Ascending aorta (tissue), 2 donors: ENCODE data around the gene B4GALT5. TPM values are rescaled to one million over a fixed set of nuclear protein-coding genes. Genes with fewer than 3 reads are reported as not detected.
A peak's percentile ranks its signal among the peaks of the same experiment; 100 is the strongest.

Source experiments
- DNase-seq, 2 donors: peaks; one replicate each; pipeline ENCODE4 v3.0.0-alpha.2; 2019; ENCODE audit warnings: low spot score in 2 of 2
- H3K27ac ChIP-seq, 2 donors: fragments of 200-600 bp; sonication (generic); one replicate each; pipeline ENCODE4 v1.5.1; 2016 to 2017; ENCODE audit warnings: mild to moderate bottlenecking in 1 of 2
- H3K27me3 ChIP-seq: fragments of 200-600 bp; sonication (generic); one replicate; pipeline ENCODE4 v1.5.1; 2017
- H3K36me3 ChIP-seq, 2 donors: fragments of 200-600 bp; sonication (generic); one replicate each; pipeline ENCODE4 v1.5.1; 2016
- H3K4me1 ChIP-seq, 2 donors: fragments of 200-600 bp; sonication (generic); one replicate each; pipeline ENCODE4 v1.5.1; 2016 to 2017; ENCODE audit warnings: mild to moderate bottlenecking in 1 of 2
- H3K4me3 ChIP-seq, 2 donors: fragments of 200-600 bp; sonication (generic); one replicate each; pipeline ENCODE4 v1.5.1; 2016 to 2017; ENCODE audit warnings: mild to moderate bottlenecking in 1 of 2
- H3K9me3 ChIP-seq, 2 donors: fragments of 200-600 bp; sonication (generic); one replicate each; pipeline ENCODE4 v1.5.1; 2016
- intact Hi-C: fragments of 100-400 bp; cut with DNase I; formaldehyde crosslinking; loops from one replicate; pipeline ENCODE4 v1.15.1; 2023
- total RNA-seq: library from RNA; depleted of rRNA; stranded (reverse); fragments of >200 nt; gene quantifications from one replicate; pipeline ENCODE4 v1.1.0, GENCODE V29; 2016
- TF ChIP-seq, protein P1 (sequence below), 3 experiments: fragments of 200-600 bp in 2 of 3; fragments of 450-650 bp in 1 of 3; sonication (generic) in 2 of 3; IDR thresholded peaks; one replicate each; pipeline ENCODE4 v1.5.1; 2016 to 2019; ENCODE audit warnings: antibody characterized with exemption in 3 of 3, mild to moderate bottlenecking in 1 of 3, moderate library complexity in 1 of 3

Gene B4GALT5
- total RNA-seq, 1 donor from 2014 or later: 15.0 TPM

DNA sequence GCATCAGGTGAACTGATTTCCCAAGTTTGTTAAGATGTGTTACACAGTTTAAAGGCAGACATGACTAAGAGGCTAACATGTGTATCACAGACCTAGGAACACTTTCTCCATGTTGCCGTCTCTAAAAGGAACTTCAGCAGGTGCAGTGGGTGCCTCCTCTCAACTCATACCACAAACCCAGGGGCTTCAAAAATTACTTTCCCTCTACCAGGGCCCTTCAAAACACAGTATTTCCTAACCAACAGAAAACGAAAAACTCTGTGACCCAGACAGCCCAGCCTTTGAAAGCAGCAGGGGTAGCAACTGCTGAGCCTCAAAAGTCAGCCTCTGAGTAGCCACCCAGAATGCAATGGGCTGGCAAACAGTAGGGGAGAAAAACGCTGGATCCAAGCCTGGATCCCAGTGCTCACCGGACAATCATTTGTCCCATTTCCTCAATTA, 28.5 kb downstream of the B4GALT5 start:
- intact Hi-C loops: no loop called here
- H3K9me3 ChIP-seq: no peaks in the 10 kb centered on the region
- H3K36me3 ChIP-seq: no peaks in the 10 kb centered on the region
- TF ChIP-seq, protein P1, sequence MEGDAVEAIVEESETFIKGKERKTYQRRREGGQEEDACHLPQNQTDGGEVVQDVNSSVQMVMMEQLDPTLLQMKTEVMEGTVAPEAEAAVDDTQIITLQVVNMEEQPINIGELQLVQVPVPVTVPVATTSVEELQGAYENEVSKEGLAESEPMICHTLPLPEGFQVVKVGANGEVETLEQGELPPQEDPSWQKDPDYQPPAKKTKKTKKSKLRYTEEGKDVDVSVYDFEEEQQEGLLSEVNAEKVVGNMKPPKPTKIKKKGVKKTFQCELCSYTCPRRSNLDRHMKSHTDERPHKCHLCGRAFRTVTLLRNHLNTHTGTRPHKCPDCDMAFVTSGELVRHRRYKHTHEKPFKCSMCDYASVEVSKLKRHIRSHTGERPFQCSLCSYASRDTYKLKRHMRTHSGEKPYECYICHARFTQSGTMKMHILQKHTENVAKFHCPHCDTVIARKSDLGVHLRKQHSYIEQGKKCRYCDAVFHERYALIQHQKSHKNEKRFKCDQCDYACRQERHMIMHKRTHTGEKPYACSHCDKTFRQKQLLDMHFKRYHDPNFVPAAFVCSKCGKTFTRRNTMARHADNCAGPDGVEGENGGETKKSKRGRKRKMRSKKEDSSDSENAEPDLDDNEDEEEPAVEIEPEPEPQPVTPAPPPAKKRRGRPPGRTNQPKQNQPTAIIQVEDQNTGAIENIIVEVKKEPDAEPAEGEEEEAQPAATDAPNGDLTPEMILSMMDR (IDR thresholded peaks at IDR 0.05): no peak
- peak overlapping the region; percentile 55 to 60 for H3K27ac ChIP-seq
- H3K4me3 ChIP-seq: no peak overlapping the region
- DNase-seq: no peak
- no peaks in the 10 kb centered on the region for H3K27me3 ChIP-seq
- peaks cover 9 to 33% of the 10 kb centered on the region in 2 donors for H3K4me1 ChIP-seq

DNA sequence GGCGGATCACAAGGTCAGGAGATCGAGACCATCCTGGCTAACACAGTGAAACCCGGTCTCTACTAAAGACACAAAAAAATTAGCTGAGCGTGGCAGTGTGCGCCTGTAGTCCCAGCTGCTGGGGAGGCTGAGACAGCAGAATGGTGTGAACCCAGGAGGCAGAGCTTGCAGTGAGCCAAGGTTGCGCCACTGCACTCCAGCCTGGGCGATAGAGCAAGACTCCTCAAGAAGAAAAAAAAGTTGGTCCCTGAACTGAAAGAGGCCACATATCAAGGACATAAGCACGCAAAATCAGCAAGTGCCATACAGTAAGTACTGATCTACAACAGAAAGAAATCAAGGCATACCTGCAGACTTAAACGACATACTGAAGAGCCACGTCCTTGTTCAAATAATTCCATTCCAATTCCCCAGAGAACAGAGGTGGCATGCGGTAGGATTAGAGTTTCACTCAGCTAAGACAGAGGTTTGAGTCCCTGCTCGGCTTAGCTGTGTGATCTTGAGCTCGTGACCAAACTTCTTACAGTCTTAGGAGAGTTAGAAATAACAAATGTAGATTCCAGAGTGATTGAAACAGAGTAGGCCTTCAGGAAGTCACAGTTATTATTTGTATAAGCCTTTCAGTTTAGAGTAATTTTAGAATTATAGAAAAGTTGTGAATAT, 29.2 kb downstream of the B4GALT5 start:
- intact Hi-C loops: no loop called here

DNA sequence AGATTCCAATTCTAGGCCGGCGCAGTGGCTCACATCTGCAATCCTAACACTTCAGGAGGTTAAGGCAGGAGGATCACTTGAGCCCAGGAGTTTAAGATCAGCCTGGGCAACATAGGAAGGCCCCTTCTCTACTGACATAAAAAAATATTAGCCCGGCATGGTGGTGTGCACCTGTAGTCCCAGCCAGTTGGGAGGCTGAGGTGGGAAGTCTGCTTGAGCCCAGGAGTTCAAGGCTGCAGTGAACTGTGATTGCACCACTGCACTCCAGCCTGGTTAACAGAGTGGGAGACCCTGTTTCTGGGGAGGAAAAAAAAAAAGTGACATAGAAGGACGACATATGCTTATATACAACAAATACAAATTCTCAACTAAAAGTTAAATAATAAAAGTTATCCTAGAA, 30.9 kb downstream of the B4GALT5 start:
- Histone ChIP-seq H3K4me3 (no peak overlapping the region), H3K4me1 (peaks cover 13 to 43% of the 10 kb centered on the region in 2 donors), H3K27me3 (no peaks in the 10 kb centered on the region), H3K9me3 (no peaks in the 10 kb centered on the region), H3K27ac (no peak overlapping the region), H3K36me3 (no peaks in the 10 kb centered on the region)
- no peak for DNase-seq
- intact Hi-C loops: no loop called here
- TF ChIP-seq, protein P1 (IDR thresholded peaks at IDR 0.05): no peak

More for the DNA sequence above, 29.2 kb downstream of the B4GALT5 start:
- Histone ChIP-seq H3K27me3 (no peaks in the 10 kb centered on the region), H3K36me3 (no peaks in the 10 kb centered on the region), H3K4me1 (peaks cover 9 to 35% of the 10 kb centered on the region in 2 donors), H3K9me3 (no peaks in the 10 kb centered on the region), H3K4me3 (no peak overlapping the region), H3K27ac (peak overlapping the region; percentile 55 to 60)
- TF ChIP-seq, protein P1 (IDR thresholded peaks at IDR 0.05): no peak
- DNase-seq: no peak

GRCh38 chr20:49682278-49682677, 31.4 kb downstream of the B4GALT5 start:
- intact Hi-C loops: no loop called here
- TF ChIP-seq, protein P1 (IDR thresholded peaks at IDR 0.05): no peak
- no peaks in the 10 kb centered on the region for H3K36me3 ChIP-seq
- no peaks in the 10 kb centered on the region for H3K9me3 ChIP-seq
- no peak overlapping the region for H3K27ac ChIP-seq
- no peak for DNase-seq
- no peak overlapping the region for H3K4me3 ChIP-seq
- H3K4me1 ChIP-seq: peaks cover 18 to 45% of the 10 kb centered on the region in 2 donors
- H3K27me3 ChIP-seq: no peaks in the 10 kb centered on the region

DNA sequence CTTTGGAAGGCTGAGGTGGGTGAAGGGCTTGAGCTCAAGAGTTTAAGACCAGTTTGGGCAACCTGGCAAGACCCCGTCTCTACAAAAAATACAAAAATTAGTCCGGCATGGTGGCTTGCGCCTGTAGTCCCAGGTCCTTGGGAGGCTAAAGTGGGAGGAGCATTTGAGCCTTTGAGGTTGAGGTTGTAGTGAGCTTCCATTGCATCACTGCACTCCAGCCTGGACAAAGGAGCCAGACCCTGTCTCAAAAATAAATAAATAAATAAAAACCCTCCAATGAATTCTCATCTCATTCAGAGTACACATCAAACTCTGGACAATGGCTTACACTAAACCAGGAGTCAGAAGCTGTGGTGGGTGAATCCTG, 31.8 kb downstream of the B4GALT5 start:
- Histone ChIP-seq H3K27me3 (no peaks in the 10 kb centered on the region), H3K36me3 (no peaks in the 10 kb centered on the region), H3K4me1 (peaks cover 19 to 48% of the 10 kb centered on the region in 2 donors), H3K27ac (no peak overlapping the region), H3K9me3 (no peaks in the 10 kb centered on the region), H3K4me3 (no peak overlapping the region)
- TF ChIP-seq, protein P1 (IDR thresholded peaks at IDR 0.05): no peak
- no peak for DNase-seq
- intact Hi-C loops: no loop called here
